ENCODE data around the gene TASOR. TPM values are rescaled to one million over a fixed set of nuclear protein-coding genes. Genes with fewer than 3 reads are reported as not detected.
A peak's percentile ranks its signal among the peaks of the same experiment; 100 is the strongest.
"Not testable (repeated sequence)": the region's sequence is repeated elsewhere in the genome, so short reads cannot be mapped to it uniquely, and the experiment has no call there.

Gene TASOR
- 68.5 TPM for polyA plus RNA-seq (2013, experiment 1 of 4)
- 60.8 TPM for polyA plus RNA-seq (2013, experiment 2 of 4)
- 52.5 TPM for polyA plus RNA-seq (2013, experiment 3 of 4)
- polyA plus RNA-seq (2013, experiment 4 of 4), result 63.4 TPM

GRCh38 chr3:56683122-56683817 lies at the start of gene TASOR:
Gene TASOR, minus strand, starts transcription at chr3:56683265. Its CDS starts 259 bp downstream, at chr3:56683006.
- Histone ChIP-seq H3K27ac (ENCODE audit: insufficient read depth, low read depth, low read length, poor library complexity, severe bottlenecking) (peak within 1 kb of the TSS; percentile 95), H3K36me3 (ENCODE audit: control insufficient read depth, insufficient read depth, low read length) (no peaks in the 10 kb centered on the region), H3K4me1 (ENCODE audit: control insufficient read depth, insufficient read depth, low read length) (peaks cover 7% of the 10 kb centered on the region), H3K4me3 (ENCODE audit: insufficient read depth, low read depth, low read length) (peak within 1 kb of the TSS; percentile 85), H3K27me3 (ENCODE audit: control insufficient read depth, insufficient read depth, low read length, poor library complexity, severe bottlenecking) (peaks cover 9% of the 10 kb centered on the region), H3K9me3 (ENCODE audit: control insufficient read depth, low read length) (peaks cover 3% of the 10 kb centered on the region)
- WGBS, 2 experiments, result 31% methylated on average over 68 of the region's 68 CpGs

- WGBS, 2 experiments, result 80 to 85% methylated on average over 8 of the region's 8 CpGs
- Histone ChIP-seq H3K36me3 (ENCODE audit: control insufficient read depth, insufficient read depth, low read length) (no peaks in the 10 kb centered on the region), H3K4me3 (ENCODE audit: insufficient read depth, low read depth, low read length) (no peak overlapping the region)
Observed at GRCh38 chr3:56732109-56732508, 49.0 kb upstream of the TASOR start.

GRCh38 chr3:56725175-56725574 lies 42.1 kb upstream of the TASOR start:
- no peaks in the 10 kb centered on the region for H3K36me3 ChIP-seq (ENCODE audit: control insufficient read depth, insufficient read depth, low read length)
- no peak overlapping the region for H3K27ac ChIP-seq (ENCODE audit: insufficient read depth, low read depth, low read length, poor library complexity, severe bottlenecking)
- H3K4me3 ChIP-seq (ENCODE audit: insufficient read depth, low read depth, low read length), result no peak overlapping the region
- H3K27me3 ChIP-seq (ENCODE audit: control insufficient read depth, insufficient read depth, low read length, poor library complexity, severe bottlenecking), result no peaks in the 10 kb centered on the region
- H3K9me3 ChIP-seq (ENCODE audit: control insufficient read depth, low read length), result no peaks in the 10 kb centered on the region
- 91 to 94% methylated on average over 3 of the region's 3 CpGs for WGBS, 2 experiments
- no peaks in the 10 kb centered on the region for H3K4me1 ChIP-seq (ENCODE audit: control insufficient read depth, insufficient read depth, low read length)

More at GRCh38 chr3:56732109-56732508, 49.0 kb upstream of the TASOR start:
- Histone ChIP-seq H3K27ac (ENCODE audit: insufficient read depth, low read depth, low read length, poor library complexity, severe bottlenecking) (no peak overlapping the region), H3K9me3 (ENCODE audit: control insufficient read depth, low read length) (no peaks in the 10 kb centered on the region), H3K27me3 (ENCODE audit: control insufficient read depth, insufficient read depth, low read length, poor library complexity, severe bottlenecking) (no peaks in the 10 kb centered on the region), H3K4me1 (ENCODE audit: control insufficient read depth, insufficient read depth, low read length) (no peaks in the 10 kb centered on the region)

GRCh38 chr3:56724676-56725075 lies 41.6 kb upstream of the TASOR start:
- H3K27ac ChIP-seq (ENCODE audit: insufficient read depth, low read depth, low read length, poor library complexity, severe bottlenecking), result no peak overlapping the region
- WGBS, 2 experiments, result 90 to 95% methylated on average over 3 of the region's 3 CpGs

GRCh38 chr3:56720849-56721248 lies 37.8 kb upstream of the TASOR start:
- Histone ChIP-seq H3K4me3 (ENCODE audit: insufficient read depth, low read depth, low read length) (no peak overlapping the region), H3K4me1 (ENCODE audit: control insufficient read depth, insufficient read depth, low read length) (no peaks in the 10 kb centered on the region), H3K27me3 (ENCODE audit: control insufficient read depth, insufficient read depth, low read length, poor library complexity, severe bottlenecking) (no peaks in the 10 kb centered on the region), H3K36me3 (ENCODE audit: control insufficient read depth, insufficient read depth, low read length) (no peaks in the 10 kb centered on the region), H3K27ac (ENCODE audit: insufficient read depth, low read depth, low read length, poor library complexity, severe bottlenecking) (no peak overlapping the region), H3K9me3 (ENCODE audit: control insufficient read depth, low read length) (no peaks in the 10 kb centered on the region)

More at GRCh38 chr3:56724676-56725075, 41.6 kb upstream of the TASOR start:
- Histone ChIP-seq H3K9me3 (ENCODE audit: control insufficient read depth, low read length) (no peaks in the 10 kb centered on the region), H3K36me3 (ENCODE audit: control insufficient read depth, insufficient read depth, low read length) (no peaks in the 10 kb centered on the region), H3K27me3 (ENCODE audit: control insufficient read depth, insufficient read depth, low read length, poor library complexity, severe bottlenecking) (no peaks in the 10 kb centered on the region), H3K4me3 (ENCODE audit: insufficient read depth, low read depth, low read length) (no peak overlapping the region), H3K4me1 (ENCODE audit: control insufficient read depth, insufficient read depth, low read length) (no peaks in the 10 kb centered on the region)

- H3K4me3 ChIP-seq (ENCODE audit: insufficient read depth, low read depth, low read length); H3K27ac ChIP-seq (ENCODE audit: insufficient read depth, low read depth, low read length, poor library complexity, severe bottlenecking); H3K36me3 ChIP-seq (ENCODE audit: control insufficient read depth, insufficient read depth, low read length); H3K27me3 ChIP-seq (ENCODE audit: control insufficient read depth, insufficient read depth, low read length, poor library complexity, severe bottlenecking); H3K9me3 ChIP-seq (ENCODE audit: control insufficient read depth, low read length); H3K4me1 ChIP-seq (ENCODE audit: control insufficient read depth, insufficient read depth, low read length): not testable (repeated sequence)
- 96 to 97% methylated on average over 21 of the region's 21 CpGs for WGBS, 2 experiments
Observed at GRCh38 chr3:56718809-56719208, 35.7 kb upstream of the TASOR start.

GRCh38 chr3:56711344-56711743 lies 28.3 kb upstream of the TASOR start:
- Histone ChIP-seq H3K27ac (ENCODE audit: insufficient read depth, low read depth, low read length, poor library complexity, severe bottlenecking) (no peak overlapping the region), H3K27me3 (ENCODE audit: control insufficient read depth, insufficient read depth, low read length, poor library complexity, severe bottlenecking) (no peaks in the 10 kb centered on the region), H3K36me3 (ENCODE audit: control insufficient read depth, insufficient read depth, low read length) (no peaks in the 10 kb centered on the region), H3K9me3 (ENCODE audit: control insufficient read depth, low read length) (no peaks in the 10 kb centered on the region), H3K4me3 (ENCODE audit: insufficient read depth, low read depth, low read length) (no peak overlapping the region), H3K4me1 (ENCODE audit: control insufficient read depth, insufficient read depth, low read length) (no peaks in the 10 kb centered on the region)
- WGBS, 2 experiments, result 95 to 98% methylated on average over 2 of the region's 2 CpGs

GRCh38 chr3:56707412-56707811 lies 24.3 kb upstream of the TASOR start:
- H3K4me1 ChIP-seq (ENCODE audit: control insufficient read depth, insufficient read depth, low read length); H3K27me3 ChIP-seq (ENCODE audit: control insufficient read depth, insufficient read depth, low read length, poor library complexity, severe bottlenecking); H3K4me3 ChIP-seq (ENCODE audit: insufficient read depth, low read depth, low read length); H3K27ac ChIP-seq (ENCODE audit: insufficient read depth, low read depth, low read length, poor library complexity, severe bottlenecking); H3K36me3 ChIP-seq (ENCODE audit: control insufficient read depth, insufficient read depth, low read length); H3K9me3 ChIP-seq (ENCODE audit: control insufficient read depth, low read length): not testable (repeated sequence)
- WGBS, 2 experiments, result 84 to 85% methylated on average over 4 to 5 of the region's 6 CpGs

GRCh38 chr3:56706629-56707028 lies 23.6 kb upstream of the TASOR start:
- Histone ChIP-seq H3K27me3 (ENCODE audit: control insufficient read depth, insufficient read depth, low read length, poor library complexity, severe bottlenecking) (no peaks in the 10 kb centered on the region), H3K27ac (ENCODE audit: insufficient read depth, low read depth, low read length, poor library complexity, severe bottlenecking) (no peak overlapping the region), H3K4me1 (ENCODE audit: control insufficient read depth, insufficient read depth, low read length) (no peaks in the 10 kb centered on the region), H3K9me3 (ENCODE audit: control insufficient read depth, low read length) (no peaks in the 10 kb centered on the region), H3K36me3 (ENCODE audit: control insufficient read depth, insufficient read depth, low read length) (no peaks in the 10 kb centered on the region), H3K4me3 (ENCODE audit: insufficient read depth, low read depth, low read length) (no peak overlapping the region)

GRCh38 chr3:56704706-56705105 lies 21.6 kb upstream of the TASOR start:
- no peaks in the 10 kb centered on the region for H3K9me3 ChIP-seq (ENCODE audit: control insufficient read depth, low read length)
- no peak overlapping the region for H3K4me3 ChIP-seq (ENCODE audit: insufficient read depth, low read depth, low read length)
- H3K27me3 ChIP-seq (ENCODE audit: control insufficient read depth, insufficient read depth, low read length, poor library complexity, severe bottlenecking), result no peaks in the 10 kb centered on the region
- 87 to 100% methylated on average over 2 of the region's 3 CpGs for WGBS, 2 experiments
- no peaks in the 10 kb centered on the region for H3K4me1 ChIP-seq (ENCODE audit: control insufficient read depth, insufficient read depth, low read length)
- no peaks in the 10 kb centered on the region for H3K36me3 ChIP-seq (ENCODE audit: control insufficient read depth, insufficient read depth, low read length)
- no peak overlapping the region for H3K27ac ChIP-seq (ENCODE audit: insufficient read depth, low read depth, low read length, poor library complexity, severe bottlenecking)

Data from ectodermal cell (in vitro differentiated cells).